Activated B cell treated with CpG ODN at 0.5 μM for 24 hours (primary cell): ENCODE data around the gene ARIH1. TPM values are rescaled to one million over a fixed set of nuclear protein-coding genes. Genes with fewer than 3 reads are reported as not detected.
"Not testable (repeated sequence)": the region's sequence is repeated elsewhere in the genome, so short reads cannot be mapped to it uniquely, and the experiment has no call there.

Source experiments
- ATAC-seq: fragments of 200-7000 bp; cut with Tn5 transposase; one replicate; pipeline ENCODE4 v1.10.0; 2021; ENCODE audit warnings: low read depth, mild to moderate bottlenecking, moderate library complexity
- CTCF ChIA-PET: fragments of 350-600 bp; sonication (Branson Sonifier 250); formaldehyde crosslinking; loops from one replicate; lab custom pipeline; 2021; ENCODE audit warnings: antibody characterized with exemption; lab: Charles Lee
- POLR2A ChIA-PET: fragments of 350-600 bp; sonication (Branson Sonifier 250); formaldehyde crosslinking; loops from one replicate; lab custom pipeline; 2021; ENCODE audit warnings: antibody characterized with exemption; lab: Charles Lee
- DNase-seq: peaks from one replicate; pipeline ENCODE4 v3.0.0; 2022
- H3K27ac Mint-ChIP-seq: one replicate; pipeline ENCODE4 v1.8.0; 2020; ENCODE audit warnings: mixed read lengths
- H3K27me3 Mint-ChIP-seq: one replicate; pipeline ENCODE4 v1.8.0; 2021; ENCODE audit warnings: mixed read lengths
- H3K36me3 Mint-ChIP-seq: one replicate; pipeline ENCODE4 v1.8.0; 2021; ENCODE audit warnings: low read depth, mixed read lengths
- H3K4me1 Mint-ChIP-seq: one replicate; pipeline ENCODE4 v1.8.0; 2021; ENCODE audit warnings: mixed read lengths
- H3K4me3 Mint-ChIP-seq: one replicate; pipeline ENCODE4 v1.8.0; 2020; ENCODE audit warnings: mild to moderate bottlenecking, mixed read lengths
- H3K9me3 Mint-ChIP-seq: one replicate; pipeline ENCODE4 v1.8.0; 2020; ENCODE audit warnings: mixed read lengths
- intact Hi-C: fragments of 100-400 bp; cut with micrococcal nuclease; formaldehyde crosslinking; loops from one replicate; pipeline ENCODE4 v1.15.1; 2024
- total RNA-seq: library from RNA; stranded (reverse); gene quantifications from 2 replicates; pipeline ENCODE4 v1.2.3, GENCODE V29; 2022
- TF ChIP-seq, protein P1 (sequence below): fragments of 200-600 bp; IDR thresholded peaks from one replicate; pipeline ENCODE4 v1.8.0; 2022; ENCODE audit warnings: antibody characterized with exemption, mild to moderate bottlenecking

ARIH1 gene
- total RNA-seq, 1 donor from 2014 or later: 159 TPM

GRCh38 chr15:72599855-72600464 lies 125.8 kb downstream of the ARIH1 start:
- Mint-ChIP-seq H3K36me3 (no peaks in the 10 kb centered on the region), H3K4me3 (no peak overlapping the region), H3K27me3 (no peaks in the 10 kb centered on the region), H3K4me1 (no peaks in the 10 kb centered on the region), H3K9me3 (no peaks in the 10 kb centered on the region), H3K27ac (no peak overlapping the region)
- ATAC-seq (no peak), DNase-seq (no peak)
- TF ChIP-seq, protein P1, sequence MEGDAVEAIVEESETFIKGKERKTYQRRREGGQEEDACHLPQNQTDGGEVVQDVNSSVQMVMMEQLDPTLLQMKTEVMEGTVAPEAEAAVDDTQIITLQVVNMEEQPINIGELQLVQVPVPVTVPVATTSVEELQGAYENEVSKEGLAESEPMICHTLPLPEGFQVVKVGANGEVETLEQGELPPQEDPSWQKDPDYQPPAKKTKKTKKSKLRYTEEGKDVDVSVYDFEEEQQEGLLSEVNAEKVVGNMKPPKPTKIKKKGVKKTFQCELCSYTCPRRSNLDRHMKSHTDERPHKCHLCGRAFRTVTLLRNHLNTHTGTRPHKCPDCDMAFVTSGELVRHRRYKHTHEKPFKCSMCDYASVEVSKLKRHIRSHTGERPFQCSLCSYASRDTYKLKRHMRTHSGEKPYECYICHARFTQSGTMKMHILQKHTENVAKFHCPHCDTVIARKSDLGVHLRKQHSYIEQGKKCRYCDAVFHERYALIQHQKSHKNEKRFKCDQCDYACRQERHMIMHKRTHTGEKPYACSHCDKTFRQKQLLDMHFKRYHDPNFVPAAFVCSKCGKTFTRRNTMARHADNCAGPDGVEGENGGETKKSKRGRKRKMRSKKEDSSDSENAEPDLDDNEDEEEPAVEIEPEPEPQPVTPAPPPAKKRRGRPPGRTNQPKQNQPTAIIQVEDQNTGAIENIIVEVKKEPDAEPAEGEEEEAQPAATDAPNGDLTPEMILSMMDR: no peak
- intact Hi-C loops: loop anchor here (10.0 kb wide), 1 partner anchor 75 kb away; no protein-coding TSS in a partner anchor
- ChIA-PET POLR2A (interaction anchor here (1.0 kb wide), 1 partner anchor 88 kb away, joined by 3 read pairs; no protein-coding TSS in a partner anchor), CTCF (interaction anchor here (0.6 to 3.5 kb wide), 15 partner anchors 10 to 674 kb away, joined by 3 to 14 read pairs (median 5); no protein-coding TSS in a partner anchor)

- no peak overlapping the region for H3K27ac Mint-ChIP-seq
- ChIA-PET POLR2A (no interaction called here), CTCF (no interaction called here)
- intact Hi-C loops: loop anchor here (10.0 kb wide), 1 partner anchor 70 kb away; no protein-coding TSS in a partner anchor
- no peaks in the 10 kb centered on the region for H3K9me3 Mint-ChIP-seq
- no peak for ATAC-seq
- peaks cover 1% of the 10 kb centered on the region for H3K36me3 Mint-ChIP-seq
- no peaks in the 10 kb centered on the region for H3K4me1 Mint-ChIP-seq
- H3K27me3 Mint-ChIP-seq: no peaks in the 10 kb centered on the region
- TF ChIP-seq, protein P1: no peak
- DNase-seq: no peak
- no peak overlapping the region for H3K4me3 Mint-ChIP-seq
Measured at GRCh38 chr15:72604794-72605193, 130.7 kb downstream of the ARIH1 start.

DNA sequence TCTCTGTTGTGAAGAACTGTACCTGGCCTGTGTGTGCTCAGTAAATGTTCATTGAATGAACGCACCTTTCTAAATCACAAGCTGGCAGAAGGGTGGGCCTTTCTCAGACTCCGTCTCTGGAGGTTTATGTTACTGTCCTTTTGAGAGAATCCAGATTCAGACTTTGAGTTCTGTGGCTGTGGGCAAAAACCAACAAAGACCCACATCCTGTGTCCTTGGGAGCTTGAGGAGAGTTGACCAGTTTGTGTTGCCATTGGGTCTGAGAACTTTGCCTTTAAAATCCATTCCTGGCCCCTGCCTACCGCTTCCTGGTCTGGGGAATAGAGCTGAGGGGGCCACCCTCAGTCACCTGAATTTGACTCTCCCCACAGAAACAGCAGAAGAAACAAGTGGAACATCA lies 134.0 kb downstream of the ARIH1 start:
- POLR2A ChIA-PET, H3K4me1 Mint-ChIP-seq, H3K27me3 Mint-ChIP-seq, H3K4me3 Mint-ChIP-seq, ATAC-seq, H3K27ac Mint-ChIP-seq, H3K36me3 Mint-ChIP-seq, CTCF ChIA-PET, DNase-seq, H3K9me3 Mint-ChIP-seq: not testable (repeated sequence)
- intact Hi-C loops: loop anchor here (10.0 kb wide), 1 partner anchor 67 kb away; no protein-coding TSS in a partner anchor

DNA sequence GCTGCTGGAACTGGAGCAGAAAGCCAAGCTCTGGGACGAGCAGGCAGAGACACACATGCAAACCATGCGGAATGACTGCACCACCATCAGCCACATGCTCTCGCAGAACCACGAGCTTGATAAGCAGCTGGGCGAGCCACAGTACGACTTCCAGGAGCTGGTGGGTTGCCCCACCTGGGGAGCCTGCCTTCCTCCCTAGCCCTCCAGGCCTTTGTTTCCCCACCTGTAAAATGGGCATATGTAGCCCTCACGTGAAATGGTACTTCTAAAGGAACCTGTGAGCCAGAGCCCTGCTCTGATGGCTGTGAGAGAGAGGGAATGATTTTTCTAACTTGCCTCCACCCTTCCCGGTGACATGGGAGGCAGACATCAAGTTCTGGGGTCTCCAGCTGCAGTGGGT lies 135.7 kb downstream of the ARIH1 start:
- H3K27me3 Mint-ChIP-seq: no peaks in the 10 kb centered on the region
- H3K27ac Mint-ChIP-seq: no peak overlapping the region
- peaks cover 1% of the 10 kb centered on the region for H3K36me3 Mint-ChIP-seq
- H3K9me3 Mint-ChIP-seq: no peaks in the 10 kb centered on the region
- intact Hi-C loops: loop anchor here (10.0 kb wide), 1 partner anchor 65 kb away; no protein-coding TSS in a partner anchor
- TF ChIP-seq, protein P1: no peak
- POLR2A ChIA-PET: no interaction called here
- no peak overlapping the region for H3K4me3 Mint-ChIP-seq
- CTCF ChIA-PET: no interaction called here
- DNase-seq (no peak), ATAC-seq (no peak)
- no peaks in the 10 kb centered on the region for H3K4me1 Mint-ChIP-seq

DNA sequence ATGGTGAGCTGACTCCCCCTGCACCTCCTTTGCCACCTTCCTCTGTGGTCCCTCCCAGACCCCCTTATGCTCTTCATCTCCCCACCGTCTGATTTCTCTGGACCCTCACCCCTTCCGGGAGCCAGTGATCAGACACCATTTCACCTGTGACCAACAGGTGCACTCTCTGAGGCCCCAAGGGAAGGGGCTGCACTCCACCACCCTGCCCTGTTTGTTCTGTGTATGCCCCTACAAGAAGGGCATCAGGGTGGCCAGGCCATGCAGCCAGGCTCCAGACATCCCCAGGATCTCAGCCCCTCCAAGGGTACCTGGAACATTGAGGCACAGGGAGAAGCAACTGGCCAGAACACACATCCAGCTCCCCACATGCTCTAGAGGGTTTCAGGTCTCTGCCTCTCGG lies 138.2 kb downstream of the ARIH1 start:
- H3K27ac Mint-ChIP-seq, H3K27me3 Mint-ChIP-seq, H3K9me3 Mint-ChIP-seq, H3K36me3 Mint-ChIP-seq, intact Hi-C loops, POLR2A ChIA-PET, H3K4me3 Mint-ChIP-seq, CTCF ChIA-PET, H3K4me1 Mint-ChIP-seq, DNase-seq, ATAC-seq: not testable (repeated sequence)

DNA sequence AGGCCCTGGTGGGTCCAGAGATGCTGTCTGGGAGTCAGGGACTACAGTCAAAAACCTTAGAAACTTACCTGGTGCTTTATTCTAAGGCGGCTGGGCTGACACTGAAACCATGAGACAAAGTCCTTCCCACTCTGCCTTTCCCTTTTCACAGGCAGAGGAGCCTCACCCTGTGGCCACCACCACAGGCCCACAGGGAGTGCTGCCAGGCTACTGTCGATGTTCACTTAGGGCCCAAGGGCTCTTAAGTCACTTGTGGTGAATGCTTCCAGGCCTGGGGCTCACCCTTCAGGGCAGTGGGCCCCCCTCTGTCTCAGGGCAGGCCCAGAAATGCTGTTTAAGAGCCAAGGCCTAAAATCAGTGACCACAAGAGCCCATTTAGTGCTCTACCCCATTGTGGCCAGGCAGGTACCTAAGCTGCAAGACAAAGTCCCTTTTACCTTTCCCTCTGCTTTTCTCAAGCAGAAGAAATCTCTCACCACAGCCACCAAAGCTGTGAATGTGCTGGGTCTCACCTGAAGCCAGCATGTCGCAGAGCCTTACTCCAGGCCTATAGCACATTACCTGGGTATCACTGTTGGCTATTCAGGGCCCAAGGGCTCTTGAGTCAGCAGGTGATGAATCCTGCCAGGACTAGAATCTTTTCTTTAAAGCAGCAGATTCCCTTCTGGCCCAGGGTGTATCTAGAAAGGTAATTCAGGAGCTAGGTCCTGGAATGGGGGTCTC lies 140.8 kb downstream of the ARIH1 start:
- ATAC-seq (no peak), DNase-seq (no peak)
- Mint-ChIP-seq H3K36me3 (no peaks in the 10 kb centered on the region), H3K4me1 (no peaks in the 10 kb centered on the region), H3K27ac (no peak overlapping the region), H3K9me3 (no peaks in the 10 kb centered on the region), H3K4me3 (no peak overlapping the region), H3K27me3 (no peaks in the 10 kb centered on the region)
- ChIA-PET CTCF (no interaction called here), POLR2A (no interaction called here)
- intact Hi-C loops: no loop called here
- TF ChIP-seq, protein P1: no peak

- DNase-seq, H3K36me3 Mint-ChIP-seq, CTCF ChIA-PET, H3K4me3 Mint-ChIP-seq, POLR2A ChIA-PET, H3K27ac Mint-ChIP-seq, H3K4me1 Mint-ChIP-seq, H3K27me3 Mint-ChIP-seq, H3K9me3 Mint-ChIP-seq, ATAC-seq, intact Hi-C loops: not testable (repeated sequence)
Measured at GRCh38 chr15:72615533-72616233, 141.6 kb downstream of the ARIH1 start.
